BE2C (cell line): ENCODE results near the gene SCRT2.

Source experiments
- DNase-seq: peaks from one replicate; pipeline ENCODE4 v3.0.0-alpha.2; 2020
- H3K27me3 ChIP-seq: fragments of 250-450 bp; sonication (Bioruptor Pico); 2 replicates; pipeline ENCODE4 v1.5.1; 2020; ENCODE audit warnings: mild to moderate bottlenecking
- H3K36me3 ChIP-seq: fragments of 250-450 bp; sonication (Bioruptor Pico); 2 replicates; pipeline ENCODE4 v1.5.1; 2020; ENCODE audit warnings: mild to moderate bottlenecking
- H3K4me1 ChIP-seq: fragments of 250-450 bp; sonication (Bioruptor Pico); 2 replicates; pipeline ENCODE4 v1.5.1; 2020
- H3K4me3 ChIP-seq: 2 replicates; pipeline ENCODE4 v1.5.1; 2011; ENCODE audit warnings: low read depth, low read length
- H3K9me3 ChIP-seq: fragments of 250-450 bp; sonication (Bioruptor Pico); 2 replicates; pipeline ENCODE4 v1.5.1; 2020
- TF ChIP-seq, protein P1 (sequence below): IDR thresholded peaks from 2 replicates; pipeline ENCODE4 v1.5.1; 2012; ENCODE audit warnings: mild to moderate bottlenecking, low read depth, low read length

Gene SCRT2

DNA sequence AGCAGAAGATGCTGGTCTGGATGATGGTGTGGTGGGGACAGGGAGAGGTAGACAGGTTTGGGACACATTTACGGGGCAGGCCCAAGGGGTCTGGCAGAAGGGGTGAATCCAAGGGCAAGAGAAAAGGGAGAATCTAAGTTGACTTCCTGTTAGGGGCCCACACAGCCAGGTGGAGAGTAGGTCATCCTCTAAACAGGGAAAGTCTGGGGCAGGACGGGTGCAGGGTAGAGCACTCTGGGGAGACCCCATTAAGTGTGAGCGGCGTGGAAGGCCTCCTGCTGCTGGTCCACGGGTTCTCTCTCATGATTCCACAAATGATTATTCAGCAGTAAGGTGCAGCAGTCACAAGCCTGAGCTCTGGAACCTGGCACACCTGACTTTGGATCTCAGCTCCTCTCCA is 25.3 kb downstream of the SCRT2 start:
- H3K27me3 ChIP-seq: no peaks in the 10 kb centered on the region
- H3K4me1 ChIP-seq: no peaks in the 10 kb centered on the region
- no peaks in the 10 kb centered on the region for H3K9me3 ChIP-seq
- H3K4me3 ChIP-seq: no peak overlapping the region
- H3K36me3 ChIP-seq: no peaks in the 10 kb centered on the region; the same call in 1 of the 2 replicates
- TF ChIP-seq, protein P1, sequence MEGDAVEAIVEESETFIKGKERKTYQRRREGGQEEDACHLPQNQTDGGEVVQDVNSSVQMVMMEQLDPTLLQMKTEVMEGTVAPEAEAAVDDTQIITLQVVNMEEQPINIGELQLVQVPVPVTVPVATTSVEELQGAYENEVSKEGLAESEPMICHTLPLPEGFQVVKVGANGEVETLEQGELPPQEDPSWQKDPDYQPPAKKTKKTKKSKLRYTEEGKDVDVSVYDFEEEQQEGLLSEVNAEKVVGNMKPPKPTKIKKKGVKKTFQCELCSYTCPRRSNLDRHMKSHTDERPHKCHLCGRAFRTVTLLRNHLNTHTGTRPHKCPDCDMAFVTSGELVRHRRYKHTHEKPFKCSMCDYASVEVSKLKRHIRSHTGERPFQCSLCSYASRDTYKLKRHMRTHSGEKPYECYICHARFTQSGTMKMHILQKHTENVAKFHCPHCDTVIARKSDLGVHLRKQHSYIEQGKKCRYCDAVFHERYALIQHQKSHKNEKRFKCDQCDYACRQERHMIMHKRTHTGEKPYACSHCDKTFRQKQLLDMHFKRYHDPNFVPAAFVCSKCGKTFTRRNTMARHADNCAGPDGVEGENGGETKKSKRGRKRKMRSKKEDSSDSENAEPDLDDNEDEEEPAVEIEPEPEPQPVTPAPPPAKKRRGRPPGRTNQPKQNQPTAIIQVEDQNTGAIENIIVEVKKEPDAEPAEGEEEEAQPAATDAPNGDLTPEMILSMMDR: no peak
- DNase-seq: no peak

GRCh38 chr20:647479-648019 is 28.1 kb downstream of the SCRT2 start:
- H3K36me3 ChIP-seq: no peaks in the 10 kb centered on the region; the same call in 1 of the 2 replicates
- no peak overlapping the region for H3K4me3 ChIP-seq
- no peak for DNase-seq
- no peaks in the 10 kb centered on the region for H3K4me1 ChIP-seq
- TF ChIP-seq, protein P1: no peak
- H3K27me3 ChIP-seq: no peaks in the 10 kb centered on the region
- no peaks in the 10 kb centered on the region for H3K9me3 ChIP-seq

- DNase-seq: no peak
- Histone ChIP-seq H3K4me1 (no peaks in the 10 kb centered on the region), H3K4me3 (no peak overlapping the region), H3K36me3 (no peaks in the 10 kb centered on the region; the same call in 1 of the 2 replicates), H3K27me3 (no peaks in the 10 kb centered on the region), H3K9me3 (no peaks in the 10 kb centered on the region)
- TF ChIP-seq, protein P1: no peak
Observed at GRCh38 chr20:646868-647233, 28.8 kb downstream of the SCRT2 start.

GRCh38 chr20:646107-646867 is 29.3 kb downstream of the SCRT2 start:
- Histone ChIP-seq H3K27me3 (no peaks in the 10 kb centered on the region), H3K36me3 (no peaks in the 10 kb centered on the region; the same call in 1 of the 2 replicates), H3K9me3 (no peaks in the 10 kb centered on the region), H3K4me3 (no peak overlapping the region), H3K4me1 (no peaks in the 10 kb centered on the region)
- TF ChIP-seq, protein P1: no peak
- no peak for DNase-seq

GRCh38 chr20:645318-646106 is 30.1 kb downstream of the SCRT2 start:
- H3K4me3 ChIP-seq: no peak overlapping the region
- H3K9me3 ChIP-seq: no peaks in the 10 kb centered on the region
- H3K27me3 ChIP-seq: no peaks in the 10 kb centered on the region
- peak; percentile 67 for DNase-seq
- H3K36me3 ChIP-seq: no peaks in the 10 kb centered on the region; the same call in 1 of the 2 replicates
- H3K4me1 ChIP-seq: no peaks in the 10 kb centered on the region
- TF ChIP-seq, protein P1: peak; percentile 79
